ENCODE data around the gene PRKCI. TPM values are rescaled to one million over a fixed set of nuclear protein-coding genes. Genes with fewer than 3 reads are reported as not detected.

Gene PRKCI
- total and polyA plus RNA-seq, 4 donors = 3.2 to 12.7 (median 8.7) TPM

GRCh38 chr3:170321321-170322034, 99.3 kb downstream of the PRKCI start (continued):
- TF ChIP-seq RXRA (IDR thresholded peaks at IDR 0.05) (no peak), EGR1 (IDR thresholded peaks at IDR 0.05; ENCODE audit: low read depth in 2 of 2) (no peak), NR2F2 (IDR thresholded peaks at IDR 0.05) (no peak), TAF1 (conservative IDR thresholded peaks at IDR 0.05) (no peak), HNF4G (IDR thresholded peaks at IDR 0.05) (no peak), MAX (IDR thresholded peaks at IDR 0.05) (no peak)

DNA sequence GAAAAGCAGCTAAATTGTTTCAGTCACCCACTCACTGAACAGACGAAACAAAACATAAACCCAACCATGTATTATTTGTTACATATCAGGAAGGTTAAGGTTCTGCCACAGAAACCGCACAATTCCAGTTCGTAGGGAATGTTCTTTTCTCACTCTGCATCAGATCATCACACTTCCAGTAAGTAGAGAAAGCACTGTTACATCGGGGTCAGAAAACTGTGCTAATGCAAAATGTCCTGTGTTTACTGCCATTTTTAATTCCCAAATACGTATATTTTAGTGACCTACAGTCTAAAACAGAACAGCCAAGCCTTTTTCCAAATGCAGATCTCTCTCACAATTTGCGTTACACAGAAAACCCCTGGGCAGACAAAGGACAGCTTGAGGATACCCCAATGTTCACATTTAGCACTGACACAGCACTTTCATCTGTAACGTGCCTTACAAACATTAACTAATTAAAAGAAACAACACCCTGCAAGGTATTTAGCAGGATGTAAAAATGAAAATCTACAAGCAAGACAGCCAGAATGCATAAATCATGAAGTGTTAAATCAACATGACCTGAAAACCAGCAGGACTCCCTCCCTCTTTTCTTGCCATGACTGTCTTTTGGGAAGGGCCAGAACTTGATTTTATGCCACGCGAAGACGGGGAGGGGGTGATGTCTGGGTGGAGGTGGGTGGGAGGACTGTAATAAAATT, 100.5 kb downstream of the PRKCI start:
- Histone ChIP-seq H3K4me3 (ENCODE audit: low read depth in 1 of 3, low read length in 3 of 3) (no peak overlapping the region), H3K9me3 (ENCODE audit: control insufficient read depth in 4 of 4, low read length in 3 of 4) (no peaks in the 10 kb centered on the region), H3K4me1 (ENCODE audit: control insufficient read depth in 4 of 4, insufficient read depth in 4 of 4, low read length in 3 of 4) (peaks cover under 1 to 10% (median 5%) of the 10 kb centered on the region in 4 donors), H3K27ac (ENCODE audit: low read depth in 1 of 2, low read length in 2 of 2) (no peak overlapping the region), H3K27me3 (ENCODE audit: control insufficient read depth in 4 of 4, insufficient read depth in 4 of 4, low read length in 3 of 4) (no peaks in the 10 kb centered on the region), H3K9ac (ENCODE audit: low read depth in 1 of 2, low read length in 2 of 2) (no peak overlapping the region), H3K36me3 (ENCODE audit: control insufficient read depth in 4 of 4, insufficient read depth in 3 of 4, low read depth in 1 of 4, low read length in 3 of 4) (no peaks in the 10 kb centered on the region)
- TF ChIP-seq HNF4A (conservative IDR thresholded peaks at IDR 0.05) (no peak), RAD21 (IDR thresholded peaks at IDR 0.05) (no peak), ATF3 (IDR thresholded peaks at IDR 0.05) (no peak), EGR1 (IDR thresholded peaks at IDR 0.05; ENCODE audit: low read depth in 2 of 2) (no peak), SP1 (IDR thresholded peaks at IDR 0.05) (no peak), JUND (IDR thresholded peaks at IDR 0.05) (no peak), NR2F2 (IDR thresholded peaks at IDR 0.05) (no peak), HNF4G (IDR thresholded peaks at IDR 0.05) (no peak), GABPA (IDR thresholded peaks at IDR 0.05 in 1 of 2, conservative IDR thresholded peaks at IDR 0.05 in 1 of 2) (no peak), REST (IDR thresholded peaks at IDR 0.05) (no peak), MAX (IDR thresholded peaks at IDR 0.05) (no peak), RXRA (IDR thresholded peaks at IDR 0.05) (no peak), TAF1 (conservative IDR thresholded peaks at IDR 0.05) (no peak), FOXA2 (IDR thresholded peaks at IDR 0.05) (no peak)
- TF ChIP-seq, protein P1, sequence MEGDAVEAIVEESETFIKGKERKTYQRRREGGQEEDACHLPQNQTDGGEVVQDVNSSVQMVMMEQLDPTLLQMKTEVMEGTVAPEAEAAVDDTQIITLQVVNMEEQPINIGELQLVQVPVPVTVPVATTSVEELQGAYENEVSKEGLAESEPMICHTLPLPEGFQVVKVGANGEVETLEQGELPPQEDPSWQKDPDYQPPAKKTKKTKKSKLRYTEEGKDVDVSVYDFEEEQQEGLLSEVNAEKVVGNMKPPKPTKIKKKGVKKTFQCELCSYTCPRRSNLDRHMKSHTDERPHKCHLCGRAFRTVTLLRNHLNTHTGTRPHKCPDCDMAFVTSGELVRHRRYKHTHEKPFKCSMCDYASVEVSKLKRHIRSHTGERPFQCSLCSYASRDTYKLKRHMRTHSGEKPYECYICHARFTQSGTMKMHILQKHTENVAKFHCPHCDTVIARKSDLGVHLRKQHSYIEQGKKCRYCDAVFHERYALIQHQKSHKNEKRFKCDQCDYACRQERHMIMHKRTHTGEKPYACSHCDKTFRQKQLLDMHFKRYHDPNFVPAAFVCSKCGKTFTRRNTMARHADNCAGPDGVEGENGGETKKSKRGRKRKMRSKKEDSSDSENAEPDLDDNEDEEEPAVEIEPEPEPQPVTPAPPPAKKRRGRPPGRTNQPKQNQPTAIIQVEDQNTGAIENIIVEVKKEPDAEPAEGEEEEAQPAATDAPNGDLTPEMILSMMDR (IDR thresholded peaks at IDR 0.05; ENCODE audit: low read depth, low read length, missing input control) = no peak
- TF ChIP-seq, protein P2, sequence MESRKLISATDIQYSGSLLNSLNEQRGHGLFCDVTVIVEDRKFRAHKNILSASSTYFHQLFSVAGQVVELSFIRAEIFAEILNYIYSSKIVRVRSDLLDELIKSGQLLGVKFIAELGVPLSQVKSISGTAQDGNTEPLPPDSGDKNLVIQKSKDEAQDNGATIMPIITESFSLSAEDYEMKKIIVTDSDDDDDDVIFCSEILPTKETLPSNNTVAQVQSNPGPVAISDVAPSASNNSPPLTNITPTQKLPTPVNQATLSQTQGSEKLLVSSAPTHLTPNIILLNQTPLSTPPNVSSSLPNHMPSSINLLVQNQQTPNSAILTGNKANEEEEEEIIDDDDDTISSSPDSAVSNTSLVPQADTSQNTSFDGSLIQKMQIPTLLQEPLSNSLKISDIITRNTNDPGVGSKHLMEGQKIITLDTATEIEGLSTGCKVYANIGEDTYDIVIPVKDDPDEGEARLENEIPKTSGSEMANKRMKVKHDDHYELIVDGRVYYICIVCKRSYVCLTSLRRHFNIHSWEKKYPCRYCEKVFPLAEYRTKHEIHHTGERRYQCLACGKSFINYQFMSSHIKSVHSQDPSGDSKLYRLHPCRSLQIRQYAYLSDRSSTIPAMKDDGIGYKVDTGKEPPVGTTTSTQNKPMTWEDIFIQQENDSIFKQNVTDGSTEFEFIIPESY (IDR thresholded peaks at IDR 0.05) = no peak
- no peak for DNase-seq (ENCODE audit: low spot score)
- 90% methylated on average over 10 of the region's 10 CpGs for WGBS
